HEK293T (cell line): Measurements from ENCODE around the gene ARRDC1.

Experiments used
- ARNT ChIP-seq: fragments of 450-650 bp; IDR thresholded peaks from 2 replicates; pipeline ENCODE4 v1.6.1; 2017; ENCODE audit warnings: mild to moderate bottlenecking
- BHLHE40 ChIP-seq: fragments of 450-650 bp; IDR thresholded peaks from 2 replicates; pipeline ENCODE4 v1.6.1; 2016; ENCODE audit warnings: mild to moderate bottlenecking, moderate library complexity, borderline replicate concordance
- CTBP1 ChIP-seq: fragments of 450-650 bp; IDR thresholded peaks from 2 replicates; pipeline ENCODE4 v1.6.1; 2016; ENCODE audit warnings: borderline replicate concordance
- FOXA1 ChIP-seq: fragments of 450-650 bp; IDR thresholded peaks from 2 replicates; pipeline ENCODE4 v1.6.1; 2016; ENCODE audit warnings: mild to moderate bottlenecking
- FOXK2 ChIP-seq: fragments of 450-650 bp; IDR thresholded peaks from 2 replicates; pipeline ENCODE4 v1.6.1; 2016; ENCODE audit warnings: mild to moderate bottlenecking
- FOXM1 ChIP-seq: fragments of 450-650 bp; IDR thresholded peaks from 2 replicates; pipeline ENCODE4 v1.6.1; 2017; ENCODE audit warnings: mild to moderate bottlenecking, borderline replicate concordance
- L3MBTL2 ChIP-seq: fragments of 450-650 bp; conservative IDR thresholded peaks from 2 replicates; pipeline ENCODE4 v1.6.1; 2016; ENCODE audit warnings: mild to moderate bottlenecking
- LEF1 ChIP-seq: fragments of 450-650 bp; IDR thresholded peaks from 2 replicates; pipeline ENCODE4 v1.6.1; 2017; ENCODE audit warnings: mild to moderate bottlenecking, borderline replicate concordance
- NFRKB ChIP-seq: fragments of 450-650 bp; IDR thresholded peaks from 2 replicates; pipeline ENCODE4 v1.6.1; 2016; ENCODE audit warnings: mild to moderate bottlenecking, moderate library complexity
- PKNOX1 ChIP-seq: fragments of 450-650 bp; IDR thresholded peaks from 2 replicates; pipeline ENCODE4 v1.6.1; 2016
- TARDBP ChIP-seq: fragments of 450-650 bp; IDR thresholded peaks from 2 replicates; pipeline ENCODE4 v1.6.1; 2016
- ZNF384 ChIP-seq: fragments of 450-650 bp; IDR thresholded peaks from 2 replicates; pipeline ENCODE4 v1.6.1; 2016

DNA sequence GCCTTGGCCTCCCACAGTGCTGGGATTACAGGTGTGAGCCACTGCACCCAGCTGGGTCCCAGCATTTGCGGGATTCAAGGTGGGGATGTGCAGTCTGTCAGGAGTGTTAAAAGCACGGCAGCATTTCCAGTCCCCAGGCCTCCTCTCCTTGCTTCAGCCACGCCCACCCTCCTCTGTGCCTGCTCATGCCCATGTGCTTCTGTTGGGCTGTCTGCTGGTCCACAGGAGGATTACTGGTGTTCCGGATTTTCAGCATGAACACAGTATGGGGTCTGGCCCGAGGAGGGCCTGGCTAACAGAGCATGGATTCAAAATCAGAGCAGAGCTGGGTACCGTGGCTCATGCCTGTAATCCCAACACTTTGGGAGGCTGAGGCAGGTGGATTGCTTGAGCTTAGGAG lies 5.5 kb downstream of the ARRDC1 start:
- TF ChIP-seq BHLHE40, result no peak
- TF ChIP-seq TARDBP, result no peak
- TF ChIP-seq ARNT, result no peak
- no peak for TF ChIP-seq CTBP1
- no peak for TF ChIP-seq FOXA1
- TF ChIP-seq FOXK2, result no peak
- TF ChIP-seq PKNOX1, result no peak
- TF ChIP-seq ZNF384, result no peak
- TF ChIP-seq L3MBTL2, result no peak
- no peak for TF ChIP-seq LEF1
- no peak for TF ChIP-seq FOXM1
- TF ChIP-seq NFRKB, result no peak
